Measurements from ENCODE around the gene NRG2. TPM values are rescaled to one million over a fixed set of nuclear protein-coding genes. Genes with fewer than 3 reads are reported as not detected.

Gene NRG2
- total RNA-seq, 1 experiment from 2014 or later: 0.59 TPM

DNA sequence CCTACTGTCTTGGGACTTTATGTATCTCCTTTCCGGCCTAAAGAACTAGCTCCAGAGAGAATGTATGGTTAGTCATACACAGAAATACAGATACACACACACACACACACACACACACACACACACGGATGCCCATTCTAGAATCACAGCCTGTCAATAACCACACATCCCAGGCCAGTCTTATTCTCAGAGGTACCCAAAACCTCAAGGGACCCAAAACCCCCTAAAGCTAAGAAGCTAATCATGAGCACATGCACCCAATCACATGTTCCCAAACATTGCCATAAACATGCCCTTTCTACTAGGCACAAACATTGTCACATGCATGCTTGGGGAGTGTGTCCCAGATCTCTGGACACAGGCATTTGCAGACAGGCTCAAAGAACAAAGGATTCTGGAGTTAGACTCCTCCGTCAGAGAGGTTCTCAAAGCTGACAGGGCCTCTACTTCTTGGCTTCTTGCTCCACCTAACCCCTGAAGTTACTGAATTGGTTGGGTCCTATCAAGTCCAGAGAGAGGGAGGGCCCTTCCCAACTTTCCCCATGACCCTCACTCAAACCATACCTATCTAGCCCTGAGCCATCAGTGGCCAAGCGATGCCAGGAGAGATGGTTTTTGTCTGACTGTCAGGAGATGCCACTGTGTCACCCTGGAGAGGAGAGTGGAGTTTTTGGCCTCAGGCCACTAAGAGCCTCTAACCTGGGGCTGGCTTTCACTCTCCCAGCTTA, 78.7 kb downstream of the NRG2 start:
- TF ChIP-seq CTCF (IDR thresholded peaks at IDR 0.05; ENCODE audit: insufficient read depth in 1 of 2, low read depth in 1 of 2, low read length in 1 of 2, severe bottlenecking in 1 of 2, unreplicated experiment in 1 of 2): no peak
- no TSS peak for BruUV-seq (replicated peaks)
- H3K4me3 Mint-ChIP-seq (ENCODE audit: unreplicated experiment): no peak overlapping the region
- H3K9me3 ChIP-seq: no peaks in the 10 kb centered on the region
- peaks cover 7% of the 10 kb centered on the region for H3K27me3 Mint-ChIP-seq (ENCODE audit: insufficient read depth, unreplicated experiment)
- CTCF ChIA-PET: no interaction called here
- H3K4me1 ChIP-seq: no peaks in the 10 kb centered on the region
- H3K9me3 Mint-ChIP-seq (ENCODE audit: unreplicated experiment): no peaks in the 10 kb centered on the region
- H3K36me3 ChIP-seq (ENCODE audit: control insufficient read depth, insufficient read depth, low read length): no peaks in the 10 kb centered on the region
- no peak overlapping the region for H3K27ac Mint-ChIP-seq (ENCODE audit: unreplicated experiment)
- intact Hi-C loops (cut with micrococcal nuclease; ENCODE audit: unreplicated experiment): no loop called here
- DNase-seq: no peak
- H3K4me3 ChIP-seq (ENCODE audit: low read depth, low read length): no peak overlapping the region
- no peaks in the 10 kb centered on the region for H3K4me1 Mint-ChIP-seq (ENCODE audit: low read depth, unreplicated experiment)
- POLR2A ChIA-PET: no interaction called here
- no peaks in the 10 kb centered on the region for H3K36me3 Mint-ChIP-seq (ENCODE audit: insufficient read depth, unreplicated experiment)
- no peaks in the 10 kb centered on the region; the same call in 1 of the 2 replicates for H3K27me3 ChIP-seq (replicated peaks; ENCODE audit: control insufficient read depth, insufficient read depth, low read length)

- Histone ChIP-seq H3K36me3 (ENCODE audit: control insufficient read depth, insufficient read depth, low read length) (no peaks in the 10 kb centered on the region), H3K4me3 (ENCODE audit: low read depth, low read length) (no peak overlapping the region), H3K27me3 (replicated peaks; ENCODE audit: control insufficient read depth, insufficient read depth, low read length) (no peaks in the 10 kb centered on the region; the same call in 1 of the 2 replicates), H3K9me3 (no peaks in the 10 kb centered on the region), H3K4me1 (no peaks in the 10 kb centered on the region)
- no peaks in the 10 kb centered on the region for H3K4me1 Mint-ChIP-seq (ENCODE audit: low read depth, unreplicated experiment)
- ChIA-PET POLR2A (no interaction called here), CTCF (interaction anchor here (1.8 kb wide), 1 partner anchor 175 kb away, joined by 4 read pairs; no protein-coding TSS in a partner anchor)
- DNase-seq: no peak
- no peaks in the 10 kb centered on the region for H3K9me3 Mint-ChIP-seq (ENCODE audit: unreplicated experiment)
- TF ChIP-seq CTCF (IDR thresholded peaks at IDR 0.05; ENCODE audit: insufficient read depth in 1 of 2, low read depth in 1 of 2, low read length in 1 of 2, severe bottlenecking in 1 of 2, unreplicated experiment in 1 of 2): no peak
- no peak overlapping the region for H3K4me3 Mint-ChIP-seq (ENCODE audit: unreplicated experiment)
- no peak overlapping the region for H3K27ac Mint-ChIP-seq (ENCODE audit: unreplicated experiment)
- BruUV-seq (replicated peaks): no TSS peak
- intact Hi-C loops (cut with micrococcal nuclease; ENCODE audit: unreplicated experiment): no loop called here
- no peaks in the 10 kb centered on the region for H3K36me3 Mint-ChIP-seq (ENCODE audit: insufficient read depth, unreplicated experiment)
- H3K27me3 Mint-ChIP-seq (ENCODE audit: insufficient read depth, unreplicated experiment): peaks cover 7% of the 10 kb centered on the region
Measured at GRCh38 chr5:139962445-139962844, 80.7 kb downstream of the NRG2 start.

DNA sequence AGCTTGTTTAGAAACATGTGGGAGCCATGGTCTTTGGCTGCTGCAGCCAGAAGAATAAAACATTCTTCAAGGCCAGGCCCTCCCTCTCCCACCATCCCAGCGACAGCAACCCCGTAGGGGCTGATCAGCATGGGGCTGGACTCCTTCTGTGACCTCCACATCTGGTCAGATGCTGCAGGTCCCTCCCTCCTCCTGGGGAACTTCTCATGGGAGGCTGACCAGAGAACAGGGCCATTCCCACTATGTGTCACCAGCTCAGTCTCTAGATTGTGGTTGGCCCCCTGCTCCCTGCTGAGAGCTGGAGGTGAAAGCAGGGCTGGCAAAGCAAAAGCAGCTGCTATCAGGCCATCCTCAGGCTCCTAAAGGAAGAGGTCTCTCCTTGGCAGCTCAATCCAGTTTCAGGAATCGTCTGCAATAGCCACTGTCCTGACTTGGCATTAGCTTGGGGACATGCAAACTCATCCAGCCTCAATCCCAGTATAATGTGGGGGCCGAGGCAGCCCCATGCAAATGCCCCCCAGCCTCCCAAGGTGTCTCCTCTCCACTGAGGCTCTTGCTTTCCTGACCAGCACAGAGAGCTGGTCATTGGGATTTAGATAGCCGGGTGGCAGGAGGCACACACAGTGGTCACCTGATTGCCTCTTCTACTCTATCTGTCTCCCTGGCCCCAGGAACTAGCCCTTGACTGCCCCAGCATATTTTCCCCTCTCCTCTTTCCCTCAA, 81.5 kb downstream of the NRG2 start:
- H3K4me3 ChIP-seq (ENCODE audit: low read depth, low read length): no peak overlapping the region
- H3K9me3 Mint-ChIP-seq (ENCODE audit: unreplicated experiment): no peaks in the 10 kb centered on the region
- H3K36me3 Mint-ChIP-seq (ENCODE audit: insufficient read depth, unreplicated experiment): no peaks in the 10 kb centered on the region
- H3K27me3 Mint-ChIP-seq (ENCODE audit: insufficient read depth, unreplicated experiment): peaks cover 7% of the 10 kb centered on the region
- intact Hi-C loops (cut with micrococcal nuclease; ENCODE audit: unreplicated experiment): no loop called here
- no peaks in the 10 kb centered on the region for H3K9me3 ChIP-seq
- DNase-seq: no peak
- no peaks in the 10 kb centered on the region; the same call in 1 of the 2 replicates for H3K27me3 ChIP-seq (replicated peaks; ENCODE audit: control insufficient read depth, insufficient read depth, low read length)
- POLR2A ChIA-PET: no interaction called here
- H3K4me1 ChIP-seq: no peaks in the 10 kb centered on the region
- no peaks in the 10 kb centered on the region for H3K4me1 Mint-ChIP-seq (ENCODE audit: low read depth, unreplicated experiment)
- TF ChIP-seq CTCF (IDR thresholded peaks at IDR 0.05; ENCODE audit: insufficient read depth in 1 of 2, low read depth in 1 of 2, low read length in 1 of 2, severe bottlenecking in 1 of 2, unreplicated experiment in 1 of 2): no peak
- H3K27ac Mint-ChIP-seq (ENCODE audit: unreplicated experiment): no peak overlapping the region
- no TSS peak for BruUV-seq (replicated peaks)
- no peaks in the 10 kb centered on the region for H3K36me3 ChIP-seq (ENCODE audit: control insufficient read depth, insufficient read depth, low read length)
- no peak overlapping the region for H3K4me3 Mint-ChIP-seq (ENCODE audit: unreplicated experiment)
- CTCF ChIA-PET: interaction anchor here (0.6 to 1.8 kb wide), 2 partner anchors 97 to 174 kb away, joined by 3 to 4 read pairs; no protein-coding TSS in a partner anchor

Data from Caco-2 (cell line).